Measurements from ENCODE around the gene ERC1.

DNA sequence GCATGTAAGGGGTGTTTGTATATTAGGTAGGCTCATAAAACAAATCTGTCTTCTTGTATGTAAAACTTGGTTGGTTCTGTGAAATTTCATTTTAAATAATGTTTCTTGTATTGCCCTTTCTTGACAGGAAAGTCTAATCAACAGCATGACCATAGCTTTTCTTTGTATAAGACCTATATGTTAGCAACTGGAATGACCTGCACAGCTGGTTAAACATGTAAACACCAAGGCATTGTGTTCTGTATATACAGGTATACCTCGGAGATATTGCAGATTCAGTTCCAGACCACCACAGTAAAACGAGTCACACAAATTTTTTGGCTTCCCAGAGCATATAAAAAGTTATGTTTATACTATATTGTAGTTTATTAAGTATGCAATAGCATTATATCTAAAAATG is 183.6 kb downstream of the ERC1 start:
- TF ChIP-seq KLF16 (tag by site-specific recombination; IDR thresholded peaks at IDR 0.05) (no peak), ZNF416 (tag by site-specific recombination; IDR thresholded peaks at IDR 0.05) (no peak)
- TF ChIP-seq, protein P1, sequence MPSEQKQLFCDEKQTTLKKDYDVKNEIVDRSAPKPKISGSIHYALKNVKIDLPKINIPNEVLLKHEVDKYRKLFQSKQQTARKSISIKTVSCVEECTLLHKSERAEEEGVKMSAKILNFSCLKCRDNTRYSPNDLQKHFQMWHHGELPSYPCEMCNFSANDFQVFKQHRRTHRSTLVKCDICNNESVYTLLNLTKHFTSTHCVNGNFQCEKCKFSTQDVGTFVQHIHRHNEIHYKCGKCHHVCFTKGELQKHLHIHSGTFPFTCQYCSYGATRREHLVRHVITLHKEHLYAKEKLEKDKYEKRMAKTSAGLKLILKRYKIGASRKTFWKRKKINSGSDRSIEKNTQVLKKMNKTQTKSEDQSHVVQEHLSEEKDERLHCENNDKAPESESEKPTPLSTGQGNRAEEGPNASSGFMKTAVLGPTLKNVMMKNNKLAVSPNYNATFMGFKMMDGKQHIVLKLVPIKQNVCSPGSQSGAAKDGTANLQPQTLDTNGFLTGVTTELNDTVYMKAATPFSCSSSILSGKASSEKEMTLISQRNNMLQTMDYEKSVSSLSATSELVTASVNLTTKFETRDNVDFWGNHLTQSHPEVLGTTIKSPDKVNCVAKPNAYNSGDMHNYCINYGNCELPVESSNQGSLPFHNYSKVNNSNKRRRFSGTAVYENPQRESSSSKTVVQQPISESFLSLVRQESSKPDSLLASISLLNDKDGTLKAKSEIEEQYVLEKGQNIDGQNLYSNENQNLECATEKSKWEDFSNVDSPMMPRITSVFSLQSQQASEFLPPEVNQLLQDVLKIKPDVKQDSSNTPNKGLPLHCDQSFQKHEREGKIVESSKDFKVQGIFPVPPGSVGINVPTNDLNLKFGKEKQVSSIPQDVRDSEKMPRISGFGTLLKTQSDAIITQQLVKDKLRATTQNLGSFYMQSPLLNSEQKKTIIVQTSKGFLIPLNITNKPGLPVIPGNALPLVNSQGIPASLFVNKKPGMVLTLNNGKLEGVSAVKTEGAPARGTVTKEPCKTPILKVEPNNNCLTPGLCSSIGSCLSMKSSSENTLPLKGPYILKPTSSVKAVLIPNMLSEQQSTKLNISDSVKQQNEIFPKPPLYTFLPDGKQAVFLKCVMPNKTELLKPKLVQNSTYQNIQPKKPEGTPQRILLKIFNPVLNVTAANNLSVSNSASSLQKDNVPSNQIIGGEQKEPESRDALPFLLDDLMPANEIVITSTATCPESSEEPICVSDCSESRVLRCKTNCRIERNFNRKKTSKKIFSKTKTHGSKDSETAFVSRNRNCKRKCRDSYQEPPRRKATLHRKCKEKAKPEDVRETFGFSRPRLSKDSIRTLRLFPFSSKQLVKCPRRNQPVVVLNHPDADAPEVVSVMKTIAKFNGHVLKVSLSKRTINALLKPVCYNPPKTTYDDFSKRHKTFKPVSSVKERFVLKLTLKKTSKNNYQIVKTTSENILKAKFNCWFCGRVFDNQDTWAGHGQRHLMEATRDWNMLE (tag by site-specific recombination; conservative IDR thresholded peaks at IDR 0.05; ENCODE audit: low read depth), result no peak
- TF ChIP-seq, protein P2, sequence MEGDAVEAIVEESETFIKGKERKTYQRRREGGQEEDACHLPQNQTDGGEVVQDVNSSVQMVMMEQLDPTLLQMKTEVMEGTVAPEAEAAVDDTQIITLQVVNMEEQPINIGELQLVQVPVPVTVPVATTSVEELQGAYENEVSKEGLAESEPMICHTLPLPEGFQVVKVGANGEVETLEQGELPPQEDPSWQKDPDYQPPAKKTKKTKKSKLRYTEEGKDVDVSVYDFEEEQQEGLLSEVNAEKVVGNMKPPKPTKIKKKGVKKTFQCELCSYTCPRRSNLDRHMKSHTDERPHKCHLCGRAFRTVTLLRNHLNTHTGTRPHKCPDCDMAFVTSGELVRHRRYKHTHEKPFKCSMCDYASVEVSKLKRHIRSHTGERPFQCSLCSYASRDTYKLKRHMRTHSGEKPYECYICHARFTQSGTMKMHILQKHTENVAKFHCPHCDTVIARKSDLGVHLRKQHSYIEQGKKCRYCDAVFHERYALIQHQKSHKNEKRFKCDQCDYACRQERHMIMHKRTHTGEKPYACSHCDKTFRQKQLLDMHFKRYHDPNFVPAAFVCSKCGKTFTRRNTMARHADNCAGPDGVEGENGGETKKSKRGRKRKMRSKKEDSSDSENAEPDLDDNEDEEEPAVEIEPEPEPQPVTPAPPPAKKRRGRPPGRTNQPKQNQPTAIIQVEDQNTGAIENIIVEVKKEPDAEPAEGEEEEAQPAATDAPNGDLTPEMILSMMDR (tag by site-specific recombination; IDR thresholded peaks at IDR 0.05), result no peak
